WTC11 (cell line): Measurements from ENCODE around the gene PTPRN2. TPM values are rescaled to one million over a fixed set of nuclear protein-coding genes. Genes with fewer than 3 reads are reported as not detected.

ENCODE experiments used
- ATAC-seq: fragments of 200-7000 bp; cut with Tn5 transposase; 2 replicates; pipeline ENCODE4 v1.10.0; 2021; ENCODE audit warnings: mild to moderate bottlenecking, moderate library complexity
- CTCF ChIA-PET: fragments of 300-600 bp; sonication (Branson Sonifier 250); formaldehyde crosslinking; loops from one replicate; lab custom pipeline; 2021; ENCODE audit warnings: antibody characterized with exemption; lab: Charles Lee
- POLR2A ChIA-PET: fragments of 350-600 bp; sonication (Branson Sonifier 250); formaldehyde crosslinking; loops from one replicate; lab custom pipeline; 2021; ENCODE audit warnings: antibody characterized with exemption; lab: Charles Lee
- DNase-seq: peaks from one replicate; pipeline ENCODE4 v3.0.0; 2021; ENCODE audit warnings: low spot score
- H3K27ac Mint-ChIP-seq: 2 replicates; pipeline ENCODE4 v1.8.0; 2021; ENCODE audit warnings: mixed read lengths
- H3K27me3 Mint-ChIP-seq: 2 replicates; pipeline ENCODE4 v1.8.0; 2021; ENCODE audit warnings: low read depth, mild to moderate bottlenecking, moderate library complexity, mixed read lengths
- H3K36me3 Mint-ChIP-seq: 2 replicates; pipeline ENCODE4 v1.8.0; 2021; ENCODE audit warnings: mixed read lengths
- H3K4me1 Mint-ChIP-seq: 2 replicates; pipeline ENCODE4 v1.8.0; 2022; ENCODE audit warnings: mixed read lengths
- H3K4me3 Mint-ChIP-seq: 2 replicates; pipeline ENCODE4 v1.8.0; 2021; ENCODE audit warnings: mild to moderate bottlenecking, moderate library complexity, mixed read lengths
- H3K9me3 Mint-ChIP-seq: 2 replicates; pipeline ENCODE4 v1.8.0; 2021; ENCODE audit warnings: mixed read lengths
- JUN ChIP-seq: sonication (generic); formaldehyde crosslinking; IDR thresholded peaks from 2 replicates; pipeline ENCODE4 v1.8.0; 2023; ENCODE audit warnings: mild to moderate bottlenecking, missing genetic modification reagents
- NFE2L1 ChIP-seq: sonication (generic); formaldehyde crosslinking; IDR thresholded peaks from 2 replicates; pipeline ENCODE4 v1.8.1; 2023; ENCODE audit warnings: missing genetic modification reagents
- NR2C2 ChIP-seq: sonication (generic); formaldehyde crosslinking; IDR thresholded peaks from 2 replicates; pipeline ENCODE4 v1.8.0; 2022; ENCODE audit warnings: mild to moderate bottlenecking, missing genetic modification reagents
- NR3C1 ChIP-seq: sonication (generic); formaldehyde crosslinking; conservative IDR thresholded peaks from 2 replicates; pipeline ENCODE4 v1.8.1; 2023; ENCODE audit warnings: low read depth, mild to moderate bottlenecking, missing genetic modification reagents
- SOX15 ChIP-seq: fragments of 250-450 bp; sonication (Bioruptor Pico); IDR thresholded peaks from 2 replicates; pipeline ENCODE4 v1.9.0; 2021; ENCODE audit warnings: mild to moderate bottlenecking
- ZBTB21 ChIP-seq: sonication (generic); formaldehyde crosslinking; IDR thresholded peaks from 2 replicates; pipeline ENCODE4 v1.8.1; 2023; ENCODE audit warnings: mild to moderate bottlenecking, missing genetic modification reagents, borderline replicate concordance
- ZNF121 ChIP-seq: sonication (generic); formaldehyde crosslinking; IDR thresholded peaks from 2 replicates; pipeline ENCODE4 v1.8.0; 2023; ENCODE audit warnings: missing genetic modification reagents
- ZNF396 ChIP-seq: fragments of 250-450 bp; sonication (Bioruptor Pico); IDR thresholded peaks from 2 replicates; pipeline ENCODE4 v1.8.0; 2021; ENCODE audit warnings: mild to moderate bottlenecking, moderate library complexity, borderline replicate concordance
- ZNF671 ChIP-seq: fragments of 250-450 bp; sonication (Bioruptor Pico); IDR thresholded peaks from 2 replicates; pipeline ENCODE4 v1.8.0; 2021; ENCODE audit warnings: mild to moderate bottlenecking
- total RNA-seq: library from RNA; stranded (reverse); gene quantifications from 3 replicates; pipeline ENCODE4 v1.2.3, GENCODE V29; 2021
- TF ChIP-seq, protein P1 (sequence below): fragments of 250-450 bp; sonication (Bioruptor Pico); IDR thresholded peaks from 2 replicates; pipeline ENCODE4 v1.8.0; 2021; ENCODE audit warnings: mild to moderate bottlenecking
- TF ChIP-seq, protein P2 (sequence below): fragments of 250-450 bp; sonication (Bioruptor Pico); IDR thresholded peaks from 2 replicates; pipeline ENCODE4 v1.9.0; 2021; ENCODE audit warnings: mild to moderate bottlenecking
- TF ChIP-seq, protein P3 (sequence below): fragments of 250-450 bp; sonication (Bioruptor Pico); IDR thresholded peaks from 2 replicates; pipeline ENCODE4 v1.9.0; 2021; ENCODE audit warnings: mild to moderate bottlenecking
- TF ChIP-seq, protein P4 (sequence below): fragments of 250-450 bp; sonication (Bioruptor Pico); conservative IDR thresholded peaks from 2 replicates; pipeline ENCODE4 v1.9.0; 2021; ENCODE audit warnings: mild to moderate bottlenecking
- TF ChIP-seq, protein P5 (sequence below): sonication (generic); formaldehyde crosslinking; IDR thresholded peaks from 2 replicates; pipeline ENCODE4 v1.8.0; 2022; ENCODE audit warnings: mild to moderate bottlenecking, missing genetic modification reagents
- TF ChIP-seq, protein P6 (sequence below): fragments of 250-450 bp; sonication (Bioruptor Pico); IDR thresholded peaks from 2 replicates; pipeline ENCODE4 v1.9.0; 2021; ENCODE audit warnings: mild to moderate bottlenecking, borderline replicate concordance
- TF ChIP-seq, protein P7 (sequence below): sonication (generic); formaldehyde crosslinking; IDR thresholded peaks from 2 replicates; pipeline ENCODE4 v1.8.0; 2022; ENCODE audit warnings: mild to moderate bottlenecking, missing genetic modification reagents

PTPRN2 gene
- total RNA-seq, 1 experiment from 2014 or later = 4.7 TPM

DNA sequence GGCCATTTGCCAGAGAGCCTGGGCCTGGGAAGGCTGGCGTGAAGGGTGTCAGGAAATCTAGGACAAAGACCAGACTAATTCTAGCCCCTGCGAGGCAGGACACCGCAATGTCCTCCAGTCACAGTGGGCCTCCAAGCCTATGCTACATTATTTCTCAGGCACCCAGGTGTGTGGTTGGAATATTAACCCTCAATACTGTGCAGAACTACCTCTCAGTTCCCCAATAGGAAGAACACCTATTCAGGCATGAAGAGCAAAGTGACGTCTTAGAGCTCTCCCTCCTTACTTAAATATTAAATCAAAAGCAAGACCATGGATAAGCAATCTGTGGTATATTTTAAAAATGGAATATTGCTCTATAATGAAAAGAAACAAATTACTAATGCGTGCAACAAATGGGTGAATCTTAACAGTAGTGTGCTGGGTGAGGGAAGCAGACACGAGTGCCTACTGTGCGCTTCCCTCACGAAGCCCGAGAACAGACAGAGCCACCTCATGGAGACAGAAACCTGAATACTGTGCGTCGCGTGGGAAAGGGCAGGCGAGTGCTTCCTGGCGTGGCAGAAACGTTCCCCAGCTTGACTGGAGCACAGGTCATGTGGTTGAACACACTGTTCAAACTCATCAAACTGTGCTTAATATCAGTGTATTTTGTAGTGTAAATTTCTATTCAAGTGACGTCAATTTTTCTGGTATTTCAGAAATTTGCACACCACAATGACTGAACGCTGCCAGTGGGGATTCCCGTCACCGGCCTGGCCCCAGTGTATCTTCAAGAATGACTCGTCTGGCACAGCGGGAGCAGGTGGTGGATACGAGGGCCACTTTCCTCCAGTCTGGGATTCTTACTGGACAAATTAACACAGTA lies 15.5 kb upstream of the PTPRN2 start (continued):
- TF ChIP-seq, protein P1, sequence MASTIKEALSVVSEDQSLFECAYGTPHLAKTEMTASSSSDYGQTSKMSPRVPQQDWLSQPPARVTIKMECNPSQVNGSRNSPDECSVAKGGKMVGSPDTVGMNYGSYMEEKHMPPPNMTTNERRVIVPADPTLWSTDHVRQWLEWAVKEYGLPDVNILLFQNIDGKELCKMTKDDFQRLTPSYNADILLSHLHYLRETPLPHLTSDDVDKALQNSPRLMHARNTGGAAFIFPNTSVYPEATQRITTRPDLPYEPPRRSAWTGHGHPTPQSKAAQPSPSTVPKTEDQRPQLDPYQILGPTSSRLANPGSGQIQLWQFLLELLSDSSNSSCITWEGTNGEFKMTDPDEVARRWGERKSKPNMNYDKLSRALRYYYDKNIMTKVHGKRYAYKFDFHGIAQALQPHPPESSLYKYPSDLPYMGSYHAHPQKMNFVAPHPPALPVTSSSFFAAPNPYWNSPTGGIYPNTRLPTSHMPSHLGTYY (CRISPR knock-in tag) = no peak
- TF ChIP-seq ZNF121 (CRISPR knock-in tag) = no peak
- no peak for TF ChIP-seq SOX15 (CRISPR knock-in tag)
- TF ChIP-seq ZNF671 = no peak
- TF ChIP-seq, protein P2, sequence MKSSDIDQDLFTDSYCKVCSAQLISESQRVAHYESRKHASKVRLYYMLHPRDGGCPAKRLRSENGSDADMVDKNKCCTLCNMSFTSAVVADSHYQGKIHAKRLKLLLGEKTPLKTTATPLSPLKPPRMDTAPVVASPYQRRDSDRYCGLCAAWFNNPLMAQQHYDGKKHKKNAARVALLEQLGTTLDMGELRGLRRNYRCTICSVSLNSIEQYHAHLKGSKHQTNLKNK (CRISPR knock-in tag) = no peak
- no peak for TF ChIP-seq NFE2L1 (CRISPR knock-in tag)

DNA sequence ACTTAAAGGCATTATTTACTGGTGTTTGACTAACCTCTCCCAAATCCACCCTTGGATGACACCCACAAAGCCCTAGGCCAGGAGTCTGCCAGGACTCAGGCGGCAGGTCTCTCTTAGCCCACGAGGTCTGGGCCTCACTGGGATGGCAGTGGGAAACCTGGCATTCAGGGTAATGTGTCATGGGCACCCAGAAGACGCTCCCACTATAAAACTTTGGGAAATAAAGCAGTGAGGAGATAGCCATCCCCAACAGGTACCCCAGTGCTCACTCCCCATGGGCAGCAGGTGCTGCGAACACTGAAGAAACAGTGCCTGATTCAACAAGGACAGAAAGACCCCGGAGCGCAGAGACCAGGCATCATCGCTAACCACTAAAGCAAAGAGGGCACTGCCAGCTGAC lies 14.4 kb upstream of the PTPRN2 start:
- Mint-ChIP-seq H3K9me3 (no peaks in the 10 kb centered on the region), H3K4me3 (no peak overlapping the region), H3K36me3 (peaks cover 4% of the 10 kb centered on the region; the same call in 1 of the 2 replicates), H3K27ac (no peak overlapping the region), H3K27me3 (no peaks in the 10 kb centered on the region), H3K4me1 (no peaks in the 10 kb centered on the region)
- ATAC-seq (no peak), DNase-seq (no peak)
- POLR2A ChIA-PET = no interaction called here
- CTCF ChIA-PET = no interaction called here
- TF ChIP-seq ZNF396 (no peak), JUN (CRISPR knock-in tag) (no peak), NR2C2 (no peak), ZBTB21 (CRISPR knock-in tag) (no peak), NR3C1 (CRISPR knock-in tag) (no peak)
- TF ChIP-seq, protein P3, sequence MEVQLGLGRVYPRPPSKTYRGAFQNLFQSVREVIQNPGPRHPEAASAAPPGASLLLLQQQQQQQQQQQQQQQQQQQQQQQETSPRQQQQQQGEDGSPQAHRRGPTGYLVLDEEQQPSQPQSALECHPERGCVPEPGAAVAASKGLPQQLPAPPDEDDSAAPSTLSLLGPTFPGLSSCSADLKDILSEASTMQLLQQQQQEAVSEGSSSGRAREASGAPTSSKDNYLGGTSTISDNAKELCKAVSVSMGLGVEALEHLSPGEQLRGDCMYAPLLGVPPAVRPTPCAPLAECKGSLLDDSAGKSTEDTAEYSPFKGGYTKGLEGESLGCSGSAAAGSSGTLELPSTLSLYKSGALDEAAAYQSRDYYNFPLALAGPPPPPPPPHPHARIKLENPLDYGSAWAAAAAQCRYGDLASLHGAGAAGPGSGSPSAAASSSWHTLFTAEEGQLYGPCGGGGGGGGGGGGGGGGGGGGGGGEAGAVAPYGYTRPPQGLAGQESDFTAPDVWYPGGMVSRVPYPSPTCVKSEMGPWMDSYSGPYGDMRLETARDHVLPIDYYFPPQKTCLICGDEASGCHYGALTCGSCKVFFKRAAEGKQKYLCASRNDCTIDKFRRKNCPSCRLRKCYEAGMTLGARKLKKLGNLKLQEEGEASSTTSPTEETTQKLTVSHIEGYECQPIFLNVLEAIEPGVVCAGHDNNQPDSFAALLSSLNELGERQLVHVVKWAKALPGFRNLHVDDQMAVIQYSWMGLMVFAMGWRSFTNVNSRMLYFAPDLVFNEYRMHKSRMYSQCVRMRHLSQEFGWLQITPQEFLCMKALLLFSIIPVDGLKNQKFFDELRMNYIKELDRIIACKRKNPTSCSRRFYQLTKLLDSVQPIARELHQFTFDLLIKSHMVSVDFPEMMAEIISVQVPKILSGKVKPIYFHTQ (CRISPR knock-in tag) = no peak
- TF ChIP-seq, protein P4, sequence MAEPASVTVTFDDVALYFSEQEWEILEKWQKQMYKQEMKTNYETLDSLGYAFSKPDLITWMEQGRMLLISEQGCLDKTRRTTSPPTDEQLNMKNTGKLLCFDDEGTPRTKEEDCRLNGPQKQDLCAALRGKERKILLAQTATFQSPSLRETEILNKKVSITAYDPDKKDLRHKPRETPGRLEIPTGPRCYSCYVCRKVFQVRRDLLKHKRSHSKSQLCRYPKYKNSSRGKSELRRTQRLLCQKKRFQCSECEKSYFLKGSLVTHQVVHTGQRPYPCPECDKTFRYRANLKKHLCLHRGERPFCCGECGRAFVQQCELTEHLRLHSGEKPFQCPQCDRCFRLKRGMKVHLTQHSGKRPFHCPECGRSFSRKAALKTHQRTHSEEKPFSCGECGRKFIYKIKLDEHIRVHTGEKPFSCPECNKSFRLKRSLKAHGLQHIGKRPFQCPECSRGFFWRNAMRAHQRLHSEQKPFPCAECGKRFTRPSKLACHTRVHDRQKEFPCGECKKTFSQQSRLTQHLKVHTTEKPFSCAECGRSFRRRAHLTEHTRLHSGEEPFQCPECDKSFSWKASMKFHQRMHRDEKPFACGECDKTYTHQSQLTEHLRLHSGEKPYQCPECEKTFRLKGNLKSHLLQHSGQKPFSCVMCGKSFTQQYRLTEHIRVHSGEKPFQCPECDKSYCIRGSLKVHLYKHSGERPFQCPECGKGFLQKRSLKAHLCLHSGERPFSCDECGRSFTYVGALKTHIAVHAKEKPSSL = no peak
- TF ChIP-seq, protein P2 (CRISPR knock-in tag) = no peak
- TF ChIP-seq, protein P5, sequence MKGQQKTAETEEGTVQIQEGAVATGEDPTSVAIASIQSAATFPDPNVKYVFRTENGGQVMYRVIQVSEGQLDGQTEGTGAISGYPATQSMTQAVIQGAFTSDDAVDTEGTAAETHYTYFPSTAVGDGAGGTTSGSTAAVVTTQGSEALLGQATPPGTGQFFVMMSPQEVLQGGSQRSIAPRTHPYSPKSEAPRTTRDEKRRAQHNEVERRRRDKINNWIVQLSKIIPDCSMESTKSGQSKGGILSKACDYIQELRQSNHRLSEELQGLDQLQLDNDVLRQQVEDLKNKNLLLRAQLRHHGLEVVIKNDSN (CRISPR knock-in tag) = no peak
- TF ChIP-seq, protein P6, sequence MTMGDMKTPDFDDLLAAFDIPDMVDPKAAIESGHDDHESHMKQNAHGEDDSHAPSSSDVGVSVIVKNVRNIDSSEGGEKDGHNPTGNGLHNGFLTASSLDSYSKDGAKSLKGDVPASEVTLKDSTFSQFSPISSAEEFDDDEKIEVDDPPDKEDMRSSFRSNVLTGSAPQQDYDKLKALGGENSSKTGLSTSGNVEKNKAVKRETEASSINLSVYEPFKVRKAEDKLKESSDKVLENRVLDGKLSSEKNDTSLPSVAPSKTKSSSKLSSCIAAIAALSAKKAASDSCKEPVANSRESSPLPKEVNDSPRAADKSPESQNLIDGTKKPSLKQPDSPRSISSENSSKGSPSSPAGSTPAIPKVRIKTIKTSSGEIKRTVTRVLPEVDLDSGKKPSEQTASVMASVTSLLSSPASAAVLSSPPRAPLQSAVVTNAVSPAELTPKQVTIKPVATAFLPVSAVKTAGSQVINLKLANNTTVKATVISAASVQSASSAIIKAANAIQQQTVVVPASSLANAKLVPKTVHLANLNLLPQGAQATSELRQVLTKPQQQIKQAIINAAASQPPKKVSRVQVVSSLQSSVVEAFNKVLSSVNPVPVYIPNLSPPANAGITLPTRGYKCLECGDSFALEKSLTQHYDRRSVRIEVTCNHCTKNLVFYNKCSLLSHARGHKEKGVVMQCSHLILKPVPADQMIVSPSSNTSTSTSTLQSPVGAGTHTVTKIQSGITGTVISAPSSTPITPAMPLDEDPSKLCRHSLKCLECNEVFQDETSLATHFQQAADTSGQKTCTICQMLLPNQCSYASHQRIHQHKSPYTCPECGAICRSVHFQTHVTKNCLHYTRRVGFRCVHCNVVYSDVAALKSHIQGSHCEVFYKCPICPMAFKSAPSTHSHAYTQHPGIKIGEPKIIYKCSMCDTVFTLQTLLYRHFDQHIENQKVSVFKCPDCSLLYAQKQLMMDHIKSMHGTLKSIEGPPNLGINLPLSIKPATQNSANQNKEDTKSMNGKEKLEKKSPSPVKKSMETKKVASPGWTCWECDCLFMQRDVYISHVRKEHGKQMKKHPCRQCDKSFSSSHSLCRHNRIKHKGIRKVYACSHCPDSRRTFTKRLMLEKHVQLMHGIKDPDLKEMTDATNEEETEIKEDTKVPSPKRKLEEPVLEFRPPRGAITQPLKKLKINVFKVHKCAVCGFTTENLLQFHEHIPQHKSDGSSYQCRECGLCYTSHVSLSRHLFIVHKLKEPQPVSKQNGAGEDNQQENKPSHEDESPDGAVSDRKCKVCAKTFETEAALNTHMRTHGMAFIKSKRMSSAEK (CRISPR knock-in tag) = no peak
- TF ChIP-seq, protein P7, sequence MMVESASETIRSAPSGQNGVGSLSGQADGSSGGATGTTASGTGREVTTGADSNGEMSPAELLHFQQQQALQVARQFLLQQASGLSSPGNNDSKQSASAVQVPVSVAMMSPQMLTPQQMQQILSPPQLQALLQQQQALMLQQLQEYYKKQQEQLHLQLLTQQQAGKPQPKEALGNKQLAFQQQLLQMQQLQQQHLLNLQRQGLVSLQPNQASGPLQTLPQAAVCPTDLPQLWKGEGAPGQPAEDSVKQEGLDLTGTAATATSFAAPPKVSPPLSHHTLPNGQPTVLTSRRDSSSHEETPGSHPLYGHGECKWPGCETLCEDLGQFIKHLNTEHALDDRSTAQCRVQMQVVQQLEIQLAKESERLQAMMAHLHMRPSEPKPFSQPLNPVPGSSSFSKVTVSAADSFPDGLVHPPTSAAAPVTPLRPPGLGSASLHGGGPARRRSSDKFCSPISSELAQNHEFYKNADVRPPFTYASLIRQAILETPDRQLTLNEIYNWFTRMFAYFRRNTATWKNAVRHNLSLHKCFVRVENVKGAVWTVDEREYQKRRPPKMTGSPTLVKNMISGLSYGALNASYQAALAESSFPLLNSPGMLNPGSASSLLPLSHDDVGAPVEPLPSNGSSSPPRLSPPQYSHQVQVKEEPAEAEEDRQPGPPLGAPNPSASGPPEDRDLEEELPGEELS (CRISPR knock-in tag) = no peak
